ENCODE results near the gene ETV4. TPM values are rescaled to one million over a fixed set of nuclear protein-coding genes. Genes with fewer than 3 reads are reported as not detected.

ETV4 gene
- total RNA-seq, 1 donor from 2014 or later: 5.6 TPM

GRCh38 chr17:43553573-43553972, 7.4 kb upstream of the ETV4 start:
- H3K9me3 Mint-ChIP-seq: peaks cover 3% of the 10 kb centered on the region
- no peaks in the 10 kb centered on the region for H3K36me3 Mint-ChIP-seq
- H3K27me3 Mint-ChIP-seq (ENCODE audit: low read depth): peaks cover 35% of the 10 kb centered on the region
- TF ChIP-seq CTCF (IDR thresholded peaks at IDR 0.05; ENCODE audit: unreplicated experiment): no peak
- no peak overlapping the region for H3K27ac Mint-ChIP-seq
- no peak for DNase-seq (ENCODE audit: low spot score in 2 of 2, unreplicated experiment in 2 of 2)
- peaks cover 12% of the 10 kb centered on the region for H3K4me1 Mint-ChIP-seq
- no peak overlapping the region for H3K4me3 Mint-ChIP-seq

- Mint-ChIP-seq H3K4me1 (peaks cover 10% of the 10 kb centered on the region), H3K4me3 (no peak overlapping the region), H3K27ac (no peak overlapping the region), H3K27me3 (ENCODE audit: low read depth) (peaks cover 43% of the 10 kb centered on the region), H3K9me3 (peaks cover 3% of the 10 kb centered on the region), H3K36me3 (no peaks in the 10 kb centered on the region)
- DNase-seq (ENCODE audit: low spot score in 2 of 2, unreplicated experiment in 2 of 2): no peak
- TF ChIP-seq CTCF (IDR thresholded peaks at IDR 0.05; ENCODE audit: unreplicated experiment): no peak
These were observed 6.2 kb upstream of the ETV4 start for GRCh38 chr17:43552229-43552837.

DNA sequence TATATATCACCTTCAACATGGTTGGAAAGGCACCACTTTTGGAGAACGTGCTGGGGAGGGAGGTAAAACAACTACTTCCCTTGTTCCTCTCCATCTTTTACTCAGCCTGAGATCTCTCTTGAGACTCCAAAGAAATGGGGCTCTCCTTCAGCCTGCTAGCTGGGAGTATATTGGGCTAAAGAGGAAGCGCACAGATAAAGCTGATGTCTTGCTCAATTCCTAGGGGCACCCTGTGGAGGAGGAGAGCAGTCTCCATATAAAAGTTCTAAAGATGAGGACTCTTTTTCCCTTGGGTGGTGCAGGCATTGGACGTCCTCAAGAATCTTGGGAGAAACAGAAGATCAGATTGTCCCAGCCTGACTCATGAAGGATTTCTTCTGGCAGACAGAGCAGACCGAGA, 4.6 kb upstream of the ETV4 start:
- TF ChIP-seq CTCF (IDR thresholded peaks at IDR 0.05; ENCODE audit: unreplicated experiment): no peak
- Mint-ChIP-seq H3K27me3 (ENCODE audit: low read depth) (peaks cover 56% of the 10 kb centered on the region), H3K4me1 (peaks cover 14% of the 10 kb centered on the region), H3K36me3 (no peaks in the 10 kb centered on the region), H3K9me3 (no peaks in the 10 kb centered on the region), H3K4me3 (no peak overlapping the region), H3K27ac (no peak overlapping the region)
- no peak for DNase-seq (ENCODE audit: low spot score in 2 of 2, unreplicated experiment in 2 of 2)

GRCh38 chr17:43549496-43549895, 3.4 kb upstream of the ETV4 start:
- Mint-ChIP-seq H3K27me3 (ENCODE audit: low read depth) (peaks cover 63% of the 10 kb centered on the region), H3K36me3 (no peaks in the 10 kb centered on the region), H3K9me3 (no peaks in the 10 kb centered on the region), H3K27ac (no peak overlapping the region), H3K4me3 (no peak overlapping the region), H3K4me1 (peaks cover 21% of the 10 kb centered on the region)
- no peak for DNase-seq (ENCODE audit: low spot score in 2 of 2, unreplicated experiment in 2 of 2)
- TF ChIP-seq CTCF (IDR thresholded peaks at IDR 0.05; ENCODE audit: unreplicated experiment): no peak

- H3K4me3 Mint-ChIP-seq: no peak overlapping the region
- no peak for DNase-seq (ENCODE audit: low spot score in 2 of 2, unreplicated experiment in 2 of 2)
- H3K27me3 Mint-ChIP-seq (ENCODE audit: low read depth): peaks cover 66% of the 10 kb centered on the region
- H3K4me1 Mint-ChIP-seq: peaks cover 25% of the 10 kb centered on the region
- no peak for TF ChIP-seq CTCF (IDR thresholded peaks at IDR 0.05; ENCODE audit: unreplicated experiment)
- H3K36me3 Mint-ChIP-seq: no peaks in the 10 kb centered on the region
- no peak overlapping the region for H3K27ac Mint-ChIP-seq
- H3K9me3 Mint-ChIP-seq: no peaks in the 10 kb centered on the region
These were observed 2.7 kb upstream of the ETV4 start for GRCh38 chr17:43548689-43549379.
